DND-41 (cell line): Measurements from ENCODE around the gene EFCAB11.

ENCODE experiments used
- CTCF ChIP-seq: IDR thresholded peaks from 2 replicates; pipeline ENCODE4 v1.5.1; 2012; ENCODE audit warnings: borderline replicate concordance, low read length, moderate library complexity, mild to moderate bottlenecking; ENCODE audit not compliant: poor library complexity, severe bottlenecking; ENCODE audit errors: extremely low read depth
- EZH2 ChIP-seq: IDR thresholded peaks from 3 replicates; pipeline ENCODE4 v1.6.1; 2012; ENCODE audit warnings: borderline replicate concordance, low read depth, mild to moderate bottlenecking, moderate library complexity, low read length, inconsistent platforms; ENCODE audit not compliant: severe bottlenecking

GRCh38 chr14:89936654-89937185 lies 17.8 kb downstream of the EFCAB11 start:
- TF ChIP-seq CTCF: peak; percentile 21
- no peak for TF ChIP-seq EZH2
